Skeletal muscle tissue (tissue), 4 donors: Measurements from ENCODE around the gene FSD2. TPM values are rescaled to one million over a fixed set of nuclear protein-coding genes. Genes with fewer than 3 reads are reported as not detected.

Source experiments
- H3K27ac ChIP-seq: one replicate; pipeline ENCODE4 v1.7.0; 2013; ENCODE audit warnings: mild to moderate bottlenecking, low read depth, low read length, inconsistent platforms
- H3K27me3 ChIP-seq, 3 donors: one replicate each; pipeline ENCODE4 v1.7.0; 2013; ENCODE audit warnings: low read length in 3 of 3; ENCODE audit not compliant: control insufficient read depth in 3 of 3, insufficient read depth in 3 of 3
- H3K36me3 ChIP-seq, 3 donors: one replicate each; pipeline ENCODE4 v1.7.0; 2013; ENCODE audit warnings: low read length in 3 of 3; ENCODE audit not compliant: control insufficient read depth in 3 of 3, insufficient read depth in 3 of 3
- H3K4me1 ChIP-seq, 3 donors: one replicate each; pipeline ENCODE4 v1.7.0; 2013; ENCODE audit warnings: low read length in 3 of 3, mild to moderate bottlenecking in 3 of 3; ENCODE audit not compliant: control insufficient read depth in 3 of 3, insufficient read depth in 3 of 3
- H3K4me3 ChIP-seq, 3 donors: one replicate each; pipeline ENCODE4 v1.7.0; 2013; ENCODE audit warnings: low read length in 3 of 3
- H3K9ac ChIP-seq, 3 donors: one replicate each; pipeline ENCODE4 v1.7.0; 2013; ENCODE audit warnings: low read length in 3 of 3, mild to moderate bottlenecking in 3 of 3, moderate library complexity in 2 of 3, low read depth in 1 of 3
- H3K9me3 ChIP-seq, 3 donors: one replicate each; pipeline ENCODE4 v1.7.0; 2013; ENCODE audit warnings: low read length in 3 of 3; ENCODE audit not compliant: control insufficient read depth in 3 of 3
- total RNA-seq: library from RNA; depleted of rRNA; stranded (reverse); fragments of >200 nt; gene quantifications from one replicate; pipeline ENCODE4 v1.2.3, GENCODE V29; 2014
- donor health status: Osteomylitis.

Gene FSD2
- total RNA-seq, 1 donor from 2014 or later, result 26.6 TPM

DNA sequence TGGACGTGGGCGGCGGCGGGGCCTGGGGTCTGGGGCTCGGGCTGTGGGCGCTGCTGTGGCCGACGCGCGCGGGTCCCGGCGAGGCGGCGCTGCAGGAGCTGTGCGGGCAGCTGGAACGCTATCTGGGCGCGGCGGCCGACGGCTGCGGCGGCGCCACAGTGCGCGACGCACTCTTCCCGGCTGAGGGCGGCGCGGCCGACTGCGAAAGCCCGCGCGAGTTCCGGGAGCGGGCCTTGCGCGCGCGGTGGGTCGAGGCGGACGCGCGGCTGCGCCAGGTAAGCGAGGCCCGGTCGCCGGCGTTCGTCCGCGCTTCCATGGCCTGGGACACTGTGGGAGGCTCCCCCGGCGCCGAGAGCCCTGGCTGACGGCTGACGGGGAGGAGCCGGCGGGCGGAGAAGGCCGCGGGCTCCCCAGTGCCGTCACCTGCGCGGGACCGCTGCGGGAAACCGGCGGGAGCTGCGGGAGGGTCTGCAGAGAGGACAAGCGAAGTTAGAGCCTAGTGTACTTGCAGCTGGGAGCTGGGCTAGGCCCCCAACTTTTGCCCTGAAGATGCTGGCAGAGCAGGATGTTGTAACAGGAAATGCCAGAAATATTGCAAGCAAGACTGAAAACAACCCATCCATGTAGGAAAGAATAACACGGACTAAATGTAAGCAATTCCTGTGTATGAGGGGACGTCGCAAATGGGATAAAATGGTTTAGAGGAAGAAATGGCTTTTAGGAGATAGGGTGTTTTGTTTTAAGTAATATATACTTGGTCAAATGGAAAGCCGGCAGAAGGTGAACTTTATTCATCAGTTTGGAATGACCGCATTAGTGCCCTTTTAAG lies 4.4 kb upstream of the FSD2 start:
- Histone ChIP-seq H3K36me3 (peaks cover 2 to 14% (median 8%) of the 10 kb centered on the region in 3 donors), H3K4me1 (peaks cover 26 to 34% (median 30%) of the 10 kb centered on the region in 3 donors), H3K27me3 (no peaks in the 10 kb centered on the region), H3K9me3 (no peaks in the 10 kb centered on the region), H3K4me3 (peak overlapping the region; percentile 80 to 94 (median 91)), H3K27ac (peak overlapping the region; percentile 99), H3K9ac (peak overlapping the region; percentile 98 to 99 (median 98))

DNA sequence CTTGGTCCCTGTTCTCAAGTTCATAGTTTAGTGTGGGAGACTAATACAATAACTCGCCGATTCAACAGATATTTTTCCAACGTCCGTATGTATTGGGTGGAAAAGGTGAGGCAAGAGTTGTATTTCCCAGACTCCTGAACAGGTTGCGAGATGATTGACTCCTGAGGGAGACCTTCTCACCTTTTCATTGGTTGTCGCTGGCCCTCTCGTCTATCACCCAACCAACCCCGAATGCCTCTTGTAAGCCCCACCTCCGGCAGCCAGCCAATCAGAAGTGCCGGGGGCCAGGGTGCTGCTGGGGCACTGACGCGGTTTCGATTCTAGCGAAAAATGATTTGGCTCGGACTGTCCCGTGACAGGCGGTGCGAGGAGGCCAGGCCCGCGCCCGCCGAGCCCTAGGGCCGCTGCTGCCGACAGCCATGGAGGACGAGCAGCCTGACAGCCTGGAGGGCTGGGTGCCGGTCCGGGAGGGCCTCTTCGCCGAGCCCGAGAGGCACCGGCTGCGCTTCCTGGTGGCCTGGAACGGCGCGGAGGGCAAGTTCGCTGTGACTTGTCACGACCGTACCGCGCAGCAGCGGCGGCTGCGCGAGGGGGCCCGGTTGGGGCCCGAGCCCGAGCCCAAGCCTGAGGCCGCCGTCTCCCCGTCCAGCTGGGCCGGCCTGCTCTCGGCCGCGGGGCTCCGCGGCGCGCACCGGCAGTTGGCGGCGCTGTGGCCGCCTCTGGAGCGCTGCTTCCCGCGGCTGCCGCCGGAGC lies 3.6 kb upstream of the FSD2 start, which contains the start of gene WHAMM:
Gene WHAMM, plus strand, starts transcription at position 321 of the 753 bp plus-strand sequence. Its CDS starts 99 bp downstream, at position 420.
- Histone ChIP-seq H3K4me1 (peaks cover 26 to 37% (median 30%) of the 10 kb centered on the region in 3 donors), H3K9ac (peak within 1 kb of the TSS; percentile 98 to 99 (median 98)), H3K27ac (peak within 1 kb of the TSS; percentile 99), H3K27me3 (no peaks in the 10 kb centered on the region), H3K4me3 (peak within 1 kb of the TSS; percentile 80 to 94 (median 91)), H3K36me3 (peaks cover 2 to 14% (median 6%) of the 10 kb centered on the region in 3 donors), H3K9me3 (no peaks in the 10 kb centered on the region)

DNA sequence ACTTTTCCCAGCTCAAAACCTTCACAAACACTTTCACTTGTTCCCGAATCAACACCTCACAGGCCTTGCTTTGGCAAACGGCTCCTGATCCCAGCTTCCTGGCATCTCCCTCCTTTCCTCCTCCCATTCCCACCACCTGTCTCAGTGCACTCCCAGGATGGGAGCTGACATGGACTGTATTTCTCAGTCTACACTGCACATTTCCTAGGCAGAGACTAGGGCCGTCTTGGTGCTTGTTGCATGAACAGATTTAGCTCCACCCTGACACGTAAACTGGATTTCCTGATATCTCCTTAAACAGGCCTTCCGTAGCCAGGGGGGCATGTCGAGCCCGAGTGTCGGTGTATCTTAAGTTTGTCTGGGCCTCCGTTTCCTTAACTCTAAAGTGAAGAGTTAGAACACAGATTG lies 2.8 kb upstream of the FSD2 start:
- peaks cover 27 to 37% (median 33%) of the 10 kb centered on the region in 3 donors for H3K4me1 ChIP-seq

DNA sequence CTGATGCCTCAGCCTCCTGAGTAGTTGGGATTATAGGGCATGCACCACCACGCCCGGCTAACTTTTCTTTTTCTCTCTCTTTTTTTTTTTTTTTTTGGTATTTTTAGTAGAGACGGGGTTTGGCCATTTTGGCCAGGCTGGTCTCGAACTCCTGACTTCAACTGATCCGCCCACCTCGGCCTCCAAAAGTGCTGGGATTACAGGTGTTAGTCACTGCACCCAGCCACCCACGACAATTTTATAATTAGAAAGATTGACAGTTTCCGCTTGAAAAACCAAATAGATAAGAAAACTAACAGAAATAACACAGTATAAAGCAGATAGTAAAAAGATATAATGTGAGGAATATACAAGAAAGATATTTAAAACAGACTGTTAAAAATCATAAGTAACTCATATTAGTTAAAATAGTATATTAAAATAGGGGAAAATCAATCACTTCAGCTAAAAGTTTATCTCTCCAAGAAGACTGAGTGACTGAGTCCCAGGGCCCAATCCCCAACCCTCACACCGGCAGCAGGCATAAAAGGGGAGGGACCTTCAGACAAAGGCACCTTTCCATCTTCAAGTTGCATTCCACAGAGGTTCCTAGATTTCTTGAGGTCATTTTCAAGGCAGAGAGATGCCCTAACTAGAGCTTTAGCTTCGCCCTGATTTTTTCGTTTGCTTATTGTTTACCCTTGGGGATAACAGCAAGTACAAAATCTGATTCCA lies 2.2 kb upstream of the FSD2 start:
- Histone ChIP-seq H3K4me1 (peaks cover 33 to 42% (median 38%) of the 10 kb centered on the region in 3 donors), H3K4me3 (peak overlapping the region; percentile 41 to 94 (median 79)), H3K27me3 (no peaks in the 10 kb centered on the region), H3K9me3 (no peaks in the 10 kb centered on the region), H3K36me3 (peaks cover 0 to 4% (median 0%) of the 10 kb centered on the region in 3 donors), H3K27ac (peak overlapping the region; percentile 99), H3K9ac (peak overlapping the region; percentile 45 to 81 (median 72))

More for the DNA sequence above, 2.8 kb upstream of the FSD2 start:
- Histone ChIP-seq H3K4me3 (peak overlapping the region; percentile 67 to 94 (median 79)), H3K36me3 (peaks cover 0 to 9% (median 0%) of the 10 kb centered on the region in 3 donors), H3K9ac (peak overlapping the region; percentile 45 to 81 (median 72)), H3K27me3 (no peaks in the 10 kb centered on the region), H3K9me3 (no peaks in the 10 kb centered on the region), H3K27ac (peak overlapping the region; percentile 99)

DNA sequence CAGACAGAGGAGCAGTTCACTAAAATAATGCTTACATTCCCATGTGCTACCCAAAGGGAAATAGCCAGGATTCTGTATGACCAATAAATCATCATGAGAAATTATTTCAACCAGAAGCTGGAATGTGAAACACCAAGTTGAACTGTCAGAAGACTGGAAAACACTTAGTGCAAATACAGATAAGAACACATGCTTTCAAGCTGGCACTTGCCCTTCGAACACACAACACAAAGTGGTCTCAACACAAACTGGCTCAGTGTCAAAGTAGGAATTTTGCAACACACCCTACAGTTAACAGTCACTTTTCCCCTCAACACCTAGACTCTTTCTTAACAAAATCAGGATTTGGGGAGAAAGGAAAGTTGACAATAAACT lies 1.3 kb downstream of the FSD2 start:
- Histone ChIP-seq H3K27ac (peak overlapping the region; percentile 99), H3K9ac (peak overlapping the region; percentile 86 to 95 (median 90)), H3K4me1 (peaks cover 58 to 72% (median 64%) of the 10 kb centered on the region in 3 donors), H3K36me3 (peaks cover 0 to 20% (median 11%) of the 10 kb centered on the region in 3 donors), H3K27me3 (no peaks in the 10 kb centered on the region), H3K9me3 (no peaks in the 10 kb centered on the region), H3K4me3 (peak overlapping the region; percentile 71 to 85 (median 74))

DNA sequence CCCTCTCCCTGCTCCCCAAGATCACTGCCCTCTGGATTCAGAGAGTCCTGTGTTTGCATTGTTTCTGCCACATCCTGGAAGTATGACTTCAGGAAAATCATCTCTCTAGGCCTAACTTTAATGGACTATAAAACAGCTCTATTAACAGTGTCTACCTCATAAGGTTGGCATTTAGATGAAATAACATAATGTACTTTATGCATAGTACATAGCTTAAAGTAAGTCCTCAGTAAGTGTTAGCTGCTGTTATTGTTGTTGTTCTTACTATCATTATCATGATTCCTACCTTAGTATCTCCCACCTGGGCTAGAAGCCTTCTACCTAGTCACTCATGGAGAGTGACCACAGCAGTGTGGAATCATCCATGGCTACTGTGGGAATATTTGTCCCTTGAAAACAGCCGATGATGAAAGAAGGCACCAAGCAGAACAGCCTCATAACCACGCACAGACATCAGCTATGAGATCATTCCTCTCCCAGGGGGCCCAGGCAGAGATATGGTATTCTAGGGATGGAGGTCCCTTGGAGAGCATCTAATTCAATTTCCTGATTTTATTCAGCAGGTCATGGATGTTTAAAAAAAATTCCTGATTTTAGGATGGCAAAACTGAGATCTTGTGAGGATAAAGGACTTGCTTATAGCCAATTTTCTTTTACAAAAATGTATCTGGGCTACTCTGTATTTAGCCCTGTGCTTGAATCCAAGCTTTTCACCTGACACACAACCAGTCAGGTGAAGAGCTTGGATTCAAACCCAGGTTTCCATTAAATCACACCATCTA lies 1.9 kb downstream of the FSD2 start:
- no peaks in the 10 kb centered on the region for H3K27me3 ChIP-seq
- H3K27ac ChIP-seq, result peak overlapping the region; percentile 99

DNA sequence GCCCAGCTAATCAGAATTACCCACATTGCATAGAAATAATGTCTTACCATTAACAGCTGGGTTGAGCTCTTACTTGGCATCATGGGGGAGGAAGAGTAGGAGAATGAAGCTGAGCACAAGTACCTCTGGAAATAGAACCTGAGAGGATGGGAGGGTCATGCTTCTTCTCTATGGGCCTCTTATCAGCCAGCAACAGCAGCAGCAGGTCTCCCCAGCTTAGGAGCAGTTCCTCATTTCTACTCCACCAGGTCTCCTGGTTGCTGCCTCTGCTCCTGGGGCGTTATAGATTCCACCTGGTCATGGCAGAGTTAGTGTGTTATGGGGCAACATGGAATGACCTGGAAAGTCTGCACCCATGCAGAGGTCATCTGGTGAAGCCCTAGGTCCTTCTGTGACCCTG lies 3.4 kb downstream of the FSD2 start:
- Histone ChIP-seq H3K9ac (peak overlapping the region in 2 of 3 donors; percentile 23 to 86), H3K36me3 (peaks cover 0 to 20% (median 11%) of the 10 kb centered on the region in 3 donors), H3K27ac (peak overlapping the region; percentile 99), H3K4me1 (peaks cover 56 to 72% (median 58%) of the 10 kb centered on the region in 3 donors), H3K4me3 (peak overlapping the region; percentile 71 to 85 (median 74)), H3K9me3 (no peaks in the 10 kb centered on the region), H3K27me3 (no peaks in the 10 kb centered on the region)

More for the DNA sequence above, 1.9 kb downstream of the FSD2 start:
- H3K4me3 ChIP-seq, result peak overlapping the region; percentile 71 to 85 (median 74)
- H3K4me1 ChIP-seq, result peaks cover 62 to 74% (median 66%) of the 10 kb centered on the region in 3 donors
- H3K36me3 ChIP-seq, result peaks cover 0 to 20% (median 11%) of the 10 kb centered on the region in 3 donors
- peak overlapping the region; percentile 86 to 95 (median 90) for H3K9ac ChIP-seq
- H3K9me3 ChIP-seq, result no peaks in the 10 kb centered on the region

DNA sequence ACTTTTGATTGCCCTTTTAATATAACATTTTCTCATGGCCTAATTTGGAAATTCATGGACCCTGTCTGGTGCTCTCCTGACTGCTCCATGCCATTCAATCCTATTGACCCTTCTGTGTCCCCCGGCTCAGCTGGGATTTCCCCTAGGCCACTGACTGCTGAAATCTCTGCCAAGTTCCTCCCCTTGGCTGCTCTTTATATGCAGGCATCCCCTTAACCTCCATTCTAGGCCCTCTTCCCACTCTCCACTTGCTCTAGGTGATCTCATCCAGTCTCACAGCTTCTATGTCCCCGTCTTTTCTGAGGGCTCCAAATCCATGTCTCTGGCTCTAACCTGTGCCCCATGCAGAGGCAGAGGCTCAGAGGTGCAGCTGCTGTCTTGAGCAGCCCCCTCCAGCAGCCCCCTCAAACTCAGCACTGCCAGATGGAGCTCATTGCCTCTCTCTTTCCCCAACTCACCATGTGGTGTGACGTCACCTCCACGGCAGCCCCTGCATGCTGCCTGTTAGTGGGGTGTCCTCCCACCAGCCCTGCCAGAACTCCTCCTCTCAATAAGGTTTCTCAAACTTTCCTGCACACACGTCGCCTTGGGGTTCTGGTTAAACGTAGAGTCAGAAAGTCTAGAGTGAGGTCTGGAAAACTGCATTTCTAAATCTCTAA lies 6.6 kb downstream of the FSD2 start:
- Histone ChIP-seq H3K36me3 (peaks cover 9 to 28% (median 13%) of the 10 kb centered on the region in 3 donors), H3K9ac (peak overlapping the region; percentile 29 to 68 (median 44)), H3K4me1 (peaks cover 49 to 62% (median 55%) of the 10 kb centered on the region in 3 donors), H3K4me3 (peak overlapping the region; percentile 22 to 49 (median 27)), H3K27ac (peak overlapping the region; percentile 99), H3K9me3 (no peaks in the 10 kb centered on the region), H3K27me3 (no peaks in the 10 kb centered on the region)
